ENCODE measurements around the gene CD163L1. TPM values are rescaled to one million over a fixed set of nuclear protein-coding genes. Genes with fewer than 3 reads are reported as not detected.

CD163L1 gene
- total RNA-seq, 2 donors from 2014 or later: 8.2 TPM; not detected in 1

DNA sequence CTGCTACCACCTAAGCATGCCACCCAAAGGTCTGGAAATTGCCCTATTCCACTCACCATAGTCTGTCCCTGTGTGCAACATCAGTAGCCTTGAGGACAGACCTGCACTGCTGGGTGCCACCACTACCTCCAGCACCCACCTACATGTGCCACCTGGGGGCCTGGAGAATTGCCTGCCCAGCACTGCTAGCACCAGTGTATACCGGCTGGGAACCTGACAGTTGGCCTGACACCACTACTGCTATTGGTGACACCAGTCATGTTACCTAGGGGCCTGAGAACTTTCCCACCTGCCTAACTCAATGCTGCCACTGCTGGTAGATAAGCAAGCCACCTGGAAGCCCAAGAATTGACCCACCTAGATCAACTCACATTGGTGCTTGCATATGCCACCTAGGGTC, 60.8 kb downstream of the CD163L1 start:
- Histone ChIP-seq H3K27me3 (replicated peaks; ENCODE audit: insufficient read depth) (no peaks in the 10 kb centered on the region), H3K9me3 (no peaks in the 10 kb centered on the region), H3K27ac (no peak overlapping the region), H3K4me3 (no peak overlapping the region), H3K4me1 (replicated peaks) (no peaks in the 10 kb centered on the region), H3K36me3 (no peaks in the 10 kb centered on the region)
- intact Hi-C loops (cut with DNase I): no loop called here
- no peak for DNase-seq (ENCODE audit: low spot score)
- TF ChIP-seq, protein P1, sequence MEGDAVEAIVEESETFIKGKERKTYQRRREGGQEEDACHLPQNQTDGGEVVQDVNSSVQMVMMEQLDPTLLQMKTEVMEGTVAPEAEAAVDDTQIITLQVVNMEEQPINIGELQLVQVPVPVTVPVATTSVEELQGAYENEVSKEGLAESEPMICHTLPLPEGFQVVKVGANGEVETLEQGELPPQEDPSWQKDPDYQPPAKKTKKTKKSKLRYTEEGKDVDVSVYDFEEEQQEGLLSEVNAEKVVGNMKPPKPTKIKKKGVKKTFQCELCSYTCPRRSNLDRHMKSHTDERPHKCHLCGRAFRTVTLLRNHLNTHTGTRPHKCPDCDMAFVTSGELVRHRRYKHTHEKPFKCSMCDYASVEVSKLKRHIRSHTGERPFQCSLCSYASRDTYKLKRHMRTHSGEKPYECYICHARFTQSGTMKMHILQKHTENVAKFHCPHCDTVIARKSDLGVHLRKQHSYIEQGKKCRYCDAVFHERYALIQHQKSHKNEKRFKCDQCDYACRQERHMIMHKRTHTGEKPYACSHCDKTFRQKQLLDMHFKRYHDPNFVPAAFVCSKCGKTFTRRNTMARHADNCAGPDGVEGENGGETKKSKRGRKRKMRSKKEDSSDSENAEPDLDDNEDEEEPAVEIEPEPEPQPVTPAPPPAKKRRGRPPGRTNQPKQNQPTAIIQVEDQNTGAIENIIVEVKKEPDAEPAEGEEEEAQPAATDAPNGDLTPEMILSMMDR (IDR thresholded peaks at IDR 0.05): no peak
- TF ChIP-seq POLR2AphosphoS5 (IDR thresholded peaks at IDR 0.05): no peak
- TF ChIP-seq POLR2A (IDR thresholded peaks at IDR 0.05): no peak
- 100% methylated on average over 1 of the region's 1 CpG for WGBS

DNA sequence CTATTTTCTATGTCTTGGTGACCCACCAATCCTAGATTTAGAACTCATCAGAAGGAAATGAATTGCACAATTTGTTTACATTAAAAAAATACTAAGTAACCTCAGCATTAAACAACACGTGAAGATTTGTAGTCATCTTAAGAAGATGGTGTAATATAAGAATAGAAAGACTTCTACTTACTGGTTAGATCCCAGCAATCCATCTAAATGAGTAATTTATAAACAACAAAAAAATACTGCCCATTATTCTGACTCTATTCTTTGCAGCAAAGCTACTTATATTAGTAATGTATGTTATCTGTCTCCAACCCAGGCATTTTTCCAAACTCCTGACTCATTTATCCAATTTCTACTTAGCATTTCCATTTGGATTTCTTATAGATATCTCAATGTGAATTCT, 67.8 kb downstream of the CD163L1 start:
- intact Hi-C loops (cut with DNase I): no loop called here
- Histone ChIP-seq H3K4me3 (no peak overlapping the region), H3K27me3 (replicated peaks; ENCODE audit: insufficient read depth) (no peaks in the 10 kb centered on the region), H3K4me1 (replicated peaks) (no peaks in the 10 kb centered on the region), H3K36me3 (no peaks in the 10 kb centered on the region), H3K27ac (no peak overlapping the region), H3K9me3 (no peaks in the 10 kb centered on the region)
- no peak for DNase-seq (ENCODE audit: low spot score)
- no peak for TF ChIP-seq POLR2A (IDR thresholded peaks at IDR 0.05)
- TF ChIP-seq, protein P1 (IDR thresholded peaks at IDR 0.05): no peak
- no peak for TF ChIP-seq POLR2AphosphoS5 (IDR thresholded peaks at IDR 0.05)
- 70% methylated on average over 1 of the region's 1 CpG for WGBS

DNA sequence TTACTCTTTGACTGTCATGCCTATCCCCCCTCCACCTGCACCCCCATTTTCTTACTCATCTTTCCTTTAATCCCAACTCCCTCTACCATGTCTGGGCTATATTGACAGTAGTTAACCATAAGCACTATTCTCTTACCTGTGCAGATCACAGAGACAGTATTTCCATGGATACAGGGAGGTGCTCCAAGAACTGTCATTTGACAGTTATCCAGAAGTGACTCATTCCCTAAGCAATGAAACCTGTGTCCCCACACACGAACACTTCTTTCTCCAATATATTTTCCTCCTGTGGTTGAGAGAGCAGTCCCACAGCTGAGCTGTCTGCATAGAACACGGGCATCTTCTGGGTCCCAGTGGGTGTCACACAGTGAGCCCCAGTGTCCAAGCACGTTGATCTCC, 68.8 kb downstream of the CD163L1 start:
- no peaks in the 10 kb centered on the region for H3K9me3 ChIP-seq
- no peak for DNase-seq (ENCODE audit: low spot score)
- TF ChIP-seq POLR2AphosphoS5 (IDR thresholded peaks at IDR 0.05) (no peak), POLR2A (IDR thresholded peaks at IDR 0.05) (no peak)
- TF ChIP-seq, protein P1 (IDR thresholded peaks at IDR 0.05): no peak
- intact Hi-C loops (cut with DNase I): no loop called here
- no peaks in the 10 kb centered on the region for H3K4me1 ChIP-seq (replicated peaks)
- no peak overlapping the region for H3K27ac ChIP-seq
- H3K4me3 ChIP-seq: no peak overlapping the region
- no peaks in the 10 kb centered on the region for H3K36me3 ChIP-seq
- H3K27me3 ChIP-seq (replicated peaks; ENCODE audit: insufficient read depth): no peaks in the 10 kb centered on the region
- WGBS: 62% methylated on average over 3 of the region's 3 CpGs

DNA sequence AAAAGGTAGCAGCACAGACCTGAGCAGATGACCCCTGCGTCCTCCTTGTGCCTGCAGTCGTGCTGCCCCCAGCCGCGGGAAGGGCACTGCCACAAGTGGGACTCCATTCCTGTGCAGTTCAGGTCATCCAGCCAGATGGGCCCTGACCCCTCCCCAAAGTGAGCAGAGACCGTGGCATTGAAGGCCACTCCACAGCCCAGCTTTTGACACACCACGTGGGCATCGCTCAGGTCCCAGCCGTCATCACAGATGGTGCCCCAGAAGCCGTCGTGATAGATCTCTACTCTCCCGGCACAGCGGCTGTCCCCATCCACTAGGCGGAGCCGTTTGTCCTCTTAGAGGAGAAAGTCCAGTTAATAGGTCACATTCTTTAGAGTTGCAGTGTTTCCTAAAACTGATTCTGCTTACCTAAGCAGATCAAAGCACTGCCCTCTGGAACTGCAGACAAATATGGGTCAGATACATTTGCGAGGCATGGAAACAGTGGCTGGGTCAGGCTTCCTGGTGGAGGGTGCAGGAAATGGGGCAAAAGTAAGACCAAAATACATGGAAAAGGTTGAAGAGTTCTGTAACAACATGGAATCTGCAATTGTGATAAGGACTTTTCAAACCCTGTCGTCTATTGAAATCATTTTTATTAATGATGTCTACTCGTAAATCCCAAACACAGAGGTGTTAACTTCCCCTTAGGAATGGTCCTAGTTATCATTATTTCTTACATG, 69.4 kb downstream of the CD163L1 start:
- Histone ChIP-seq H3K36me3 (no peaks in the 10 kb centered on the region), H3K27ac (no peak overlapping the region), H3K27me3 (replicated peaks; ENCODE audit: insufficient read depth) (no peaks in the 10 kb centered on the region), H3K9me3 (no peaks in the 10 kb centered on the region), H3K4me1 (replicated peaks) (no peaks in the 10 kb centered on the region), H3K4me3 (no peak overlapping the region)
- intact Hi-C loops (cut with DNase I): no loop called here
- TF ChIP-seq POLR2AphosphoS5 (IDR thresholded peaks at IDR 0.05) (no peak), POLR2A (IDR thresholded peaks at IDR 0.05) (no peak)
- 41% methylated on average over 17 of the region's 17 CpGs for WGBS
- no peak for DNase-seq (ENCODE audit: low spot score)

DNA sequence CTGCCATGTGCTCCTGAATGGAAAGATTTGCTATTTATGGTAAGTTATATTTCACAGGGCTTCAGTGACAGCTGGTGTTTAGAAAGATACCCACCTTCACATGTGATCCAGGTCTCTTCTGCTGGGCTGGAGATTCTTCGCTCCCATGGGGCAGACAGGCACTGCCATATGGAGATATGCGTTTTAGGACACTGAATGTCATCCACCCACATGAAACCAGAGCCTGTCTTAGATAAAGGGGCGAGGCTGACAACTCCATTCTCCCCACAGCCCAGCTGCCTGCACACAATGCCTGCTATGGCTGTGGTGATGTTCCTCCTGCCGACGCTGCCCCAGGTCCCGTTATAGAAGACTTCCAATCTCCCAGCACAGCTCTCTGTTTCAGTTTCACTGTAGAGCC, 70.7 kb downstream of the CD163L1 start:
- no peaks in the 10 kb centered on the region for H3K27me3 ChIP-seq (replicated peaks; ENCODE audit: insufficient read depth)
- 69% methylated on average over 6 of the region's 6 CpGs for WGBS
- DNase-seq (ENCODE audit: low spot score): no peak
- no peaks in the 10 kb centered on the region for H3K4me1 ChIP-seq (replicated peaks)
- intact Hi-C loops (cut with DNase I): no loop called here
- TF ChIP-seq, protein P1 (IDR thresholded peaks at IDR 0.05): no peak
- no peak overlapping the region for H3K27ac ChIP-seq
- H3K9me3 ChIP-seq: no peaks in the 10 kb centered on the region
- H3K4me3 ChIP-seq: no peak overlapping the region
- no peaks in the 10 kb centered on the region for H3K36me3 ChIP-seq
